HEK293 (cell line): ENCODE measurements around the gene IGFALS.

ENCODE experiments used
- AEBP2 ChIP-seq: fragments of 450-650 bp; formaldehyde crosslinking; IDR thresholded peaks from 2 replicates; pipeline ENCODE4 v1.5.1; 2016; ENCODE audit warnings: missing biosample characterization, missing genetic modification characterization, borderline replicate concordance
- GLI2 ChIP-seq: fragments of 450-650 bp; formaldehyde crosslinking; IDR thresholded peaks from 2 replicates; pipeline ENCODE4; 2017; ENCODE audit warnings: missing biosample characterization, missing genetic modification characterization, low read depth, borderline replicate concordance
- KLF7 ChIP-seq: fragments of 450-650 bp; formaldehyde crosslinking; IDR thresholded peaks from 2 replicates; pipeline ENCODE4 v1.5.1; 2016; ENCODE audit warnings: missing biosample characterization, missing genetic modification characterization, borderline replicate concordance
- SP7 ChIP-seq: fragments of 450-650 bp; formaldehyde crosslinking; IDR thresholded peaks from 2 replicates; pipeline ENCODE4 v1.5.1; 2016; ENCODE audit warnings: missing biosample characterization, missing genetic modification characterization
- ZBTB10 ChIP-seq: fragments of 450-650 bp; formaldehyde crosslinking; IDR thresholded peaks from 2 replicates; pipeline ENCODE4 v1.5.1; 2016; ENCODE audit warnings: missing biosample characterization, missing genetic modification characterization
- ZBTB21 ChIP-seq: fragments of 450-650 bp; formaldehyde crosslinking; IDR thresholded peaks from 2 replicates; pipeline ENCODE4 v1.5.1; 2017; ENCODE audit warnings: missing biosample characterization, missing genetic modification characterization
- ZBTB7A ChIP-seq: fragments of 450-650 bp; formaldehyde crosslinking; IDR thresholded peaks from 2 replicates; pipeline ENCODE4 v1.5.1; 2016; ENCODE audit warnings: low read depth, missing biosample characterization, missing genetic modification characterization
- ZNF155 ChIP-seq: fragments of 450-650 bp; formaldehyde crosslinking; IDR thresholded peaks from 2 replicates; pipeline ENCODE4 v1.5.1; 2016; ENCODE audit warnings: missing biosample characterization, missing genetic modification characterization
- ZNF23 ChIP-seq: fragments of 450-650 bp; formaldehyde crosslinking; IDR thresholded peaks from 2 replicates; pipeline ENCODE4 v1.5.1; 2016; ENCODE audit warnings: missing biosample characterization, missing genetic modification characterization, borderline replicate concordance
- ZNF26 ChIP-seq: fragments of 450-650 bp; formaldehyde crosslinking; IDR thresholded peaks from 2 replicates; pipeline ENCODE4 v1.5.1; 2016; ENCODE audit warnings: missing biosample characterization, missing genetic modification characterization
- ZNF280C ChIP-seq: fragments of 450-650 bp; formaldehyde crosslinking; IDR thresholded peaks from 2 replicates; pipeline ENCODE4 v1.5.1; 2016; ENCODE audit warnings: missing biosample characterization, missing genetic modification characterization
- ZNF394 ChIP-seq: fragments of 450-650 bp; formaldehyde crosslinking; IDR thresholded peaks from 2 replicates; pipeline ENCODE4 v1.5.1; 2016; ENCODE audit warnings: missing biosample characterization, missing genetic modification characterization, mild to moderate bottlenecking, moderate library complexity, borderline replicate concordance
- ZNF433 ChIP-seq: fragments of 450-650 bp; formaldehyde crosslinking; IDR thresholded peaks from 2 replicates; pipeline ENCODE4 v1.5.1; 2016; ENCODE audit warnings: missing biosample characterization, missing genetic modification characterization, low read depth
- ZNF48 ChIP-seq: fragments of 450-650 bp; formaldehyde crosslinking; IDR thresholded peaks from 2 replicates; pipeline ENCODE4 v1.5.1; 2016; ENCODE audit warnings: missing biosample characterization, missing genetic modification characterization
- ZNF488 ChIP-seq: fragments of 450-650 bp; formaldehyde crosslinking; IDR thresholded peaks from 2 replicates; pipeline ENCODE4 v1.5.1; 2016; ENCODE audit warnings: missing biosample characterization, missing genetic modification characterization
- ZNF558 ChIP-seq: fragments of 450-650 bp; formaldehyde crosslinking; IDR thresholded peaks from 2 replicates; pipeline ENCODE4 v1.5.1; 2016; ENCODE audit warnings: missing biosample characterization, missing genetic modification characterization
- ZNF624 ChIP-seq: fragments of 450-650 bp; formaldehyde crosslinking; IDR thresholded peaks from 2 replicates; pipeline ENCODE4 v1.5.1; 2017; ENCODE audit warnings: missing biosample characterization, missing genetic modification characterization
- ZNF768 ChIP-seq: fragments of 450-650 bp; formaldehyde crosslinking; IDR thresholded peaks from 2 replicates; pipeline ENCODE4 v1.5.1; 2018; ENCODE audit warnings: missing biosample characterization, mild to moderate bottlenecking, missing genetic modification characterization
- ZNF830 ChIP-seq: fragments of 450-650 bp; IDR thresholded peaks from 2 replicates; pipeline ENCODE4 v1.5.0; 2018; ENCODE audit warnings: missing biosample characterization, missing genetic modification characterization, low read depth, mild to moderate bottlenecking, moderate library complexity
- ZSCAN30 ChIP-seq: fragments of 450-650 bp; IDR thresholded peaks from 2 replicates; pipeline ENCODE4 v1.5.1; 2018; ENCODE audit warnings: missing biosample characterization, mild to moderate bottlenecking, missing genetic modification characterization, moderate library complexity
- TF ChIP-seq, protein P1 (sequence below): fragments of 450-650 bp; formaldehyde crosslinking; IDR thresholded peaks from 2 replicates; pipeline ENCODE4 v1.5.1; 2017; ENCODE audit warnings: missing biosample characterization, missing genetic modification characterization
- TF ChIP-seq, protein P2 (sequence below): fragments of 450-650 bp; formaldehyde crosslinking; IDR thresholded peaks from 2 replicates; pipeline ENCODE4 v1.5.1; 2016; ENCODE audit warnings: missing biosample characterization, missing genetic modification characterization
- TF ChIP-seq, protein P3 (sequence below): fragments of 450-650 bp; formaldehyde crosslinking; IDR thresholded peaks from 2 replicates; pipeline ENCODE4 v1.5.1; 2017; ENCODE audit warnings: missing biosample characterization, mild to moderate bottlenecking, missing genetic modification characterization, moderate library complexity

IGFALS gene

GRCh38 chr16:1772908-1773702, 20.4 kb downstream of the IGFALS start, which contains the start of gene MRPS34 (continued):
- TF ChIP-seq, protein P1, sequence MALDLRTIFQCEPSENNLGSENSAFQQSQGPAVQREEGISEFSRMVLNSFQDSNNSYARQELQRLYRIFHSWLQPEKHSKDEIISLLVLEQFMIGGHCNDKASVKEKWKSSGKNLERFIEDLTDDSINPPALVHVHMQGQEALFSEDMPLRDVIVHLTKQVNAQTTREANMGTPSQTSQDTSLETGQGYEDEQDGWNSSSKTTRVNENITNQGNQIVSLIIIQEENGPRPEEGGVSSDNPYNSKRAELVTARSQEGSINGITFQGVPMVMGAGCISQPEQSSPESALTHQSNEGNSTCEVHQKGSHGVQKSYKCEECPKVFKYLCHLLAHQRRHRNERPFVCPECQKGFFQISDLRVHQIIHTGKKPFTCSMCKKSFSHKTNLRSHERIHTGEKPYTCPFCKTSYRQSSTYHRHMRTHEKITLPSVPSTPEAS (tag by site-specific recombination) = no peak
- TF ChIP-seq SP7 (tag by site-specific recombination) (peak; percentile 80), ZNF48 (tag by site-specific recombination) (no peak), ZNF280C (no peak), ZNF830 (tag by site-specific recombination) (no peak), ZNF624 (tag by site-specific recombination) (no peak), GLI2 (tag by site-specific recombination) (no peak), ZNF558 (tag by site-specific recombination) (no peak), ZNF768 (tag by site-specific recombination) (no peak), AEBP2 (tag by site-specific recombination) (0 out of 2 replicates have a peak, but pooled peaks have one; percentile 16), ZNF26 (tag by site-specific recombination) (no peak), ZNF433 (tag by site-specific recombination) (no peak), ZNF23 (tag by site-specific recombination) (no peak), ZNF155 (no peak), ZNF394 (tag by site-specific recombination) (peak; percentile 80), ZBTB21 (tag by site-specific recombination) (no peak), ZNF488 (tag by site-specific recombination) (no peak), KLF7 (tag by site-specific recombination) (peak; percentile 74; the same call in 1 of the 2 replicates), ZBTB7A (tag by site-specific recombination) (peak; percentile 82), ZBTB10 (tag by site-specific recombination) (no peak), ZSCAN30 (tag by site-specific recombination) (peak; percentile 84)
- TF ChIP-seq, protein P2, sequence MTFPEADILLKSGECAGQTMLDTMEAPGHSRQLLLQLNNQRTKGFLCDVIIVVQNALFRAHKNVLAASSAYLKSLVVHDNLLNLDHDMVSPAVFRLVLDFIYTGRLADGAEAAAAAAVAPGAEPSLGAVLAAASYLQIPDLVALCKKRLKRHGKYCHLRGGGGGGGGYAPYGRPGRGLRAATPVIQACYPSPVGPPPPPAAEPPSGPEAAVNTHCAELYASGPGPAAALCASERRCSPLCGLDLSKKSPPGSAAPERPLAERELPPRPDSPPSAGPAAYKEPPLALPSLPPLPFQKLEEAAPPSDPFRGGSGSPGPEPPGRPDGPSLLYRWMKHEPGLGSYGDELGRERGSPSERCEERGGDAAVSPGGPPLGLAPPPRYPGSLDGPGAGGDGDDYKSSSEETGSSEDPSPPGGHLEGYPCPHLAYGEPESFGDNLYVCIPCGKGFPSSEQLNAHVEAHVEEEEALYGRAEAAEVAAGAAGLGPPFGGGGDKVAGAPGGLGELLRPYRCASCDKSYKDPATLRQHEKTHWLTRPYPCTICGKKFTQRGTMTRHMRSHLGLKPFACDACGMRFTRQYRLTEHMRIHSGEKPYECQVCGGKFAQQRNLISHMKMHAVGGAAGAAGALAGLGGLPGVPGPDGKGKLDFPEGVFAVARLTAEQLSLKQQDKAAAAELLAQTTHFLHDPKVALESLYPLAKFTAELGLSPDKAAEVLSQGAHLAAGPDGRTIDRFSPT (tag by site-specific recombination) = no peak; the same call in 1 of the 2 replicates
- TF ChIP-seq, protein P3, sequence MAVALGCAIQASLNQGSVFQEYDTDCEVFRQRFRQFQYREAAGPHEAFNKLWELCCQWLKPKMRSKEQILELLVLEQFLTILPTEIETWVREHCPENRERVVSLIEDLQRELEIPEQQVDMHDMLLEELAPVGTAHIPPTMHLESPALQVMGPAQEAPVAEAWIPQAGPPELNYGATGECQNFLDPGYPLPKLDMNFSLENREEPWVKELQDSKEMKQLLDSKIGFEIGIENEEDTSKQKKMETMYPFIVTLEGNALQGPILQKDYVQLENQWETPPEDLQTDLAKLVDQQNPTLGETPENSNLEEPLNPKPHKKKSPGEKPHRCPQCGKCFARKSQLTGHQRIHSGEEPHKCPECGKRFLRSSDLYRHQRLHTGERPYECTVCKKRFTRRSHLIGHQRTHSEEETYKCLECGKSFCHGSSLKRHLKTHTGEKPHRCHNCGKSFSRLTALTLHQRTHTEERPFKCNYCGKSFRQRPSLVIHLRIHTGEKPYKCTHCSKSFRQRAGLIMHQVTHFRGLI (tag by site-specific recombination) = peak; percentile 27
